ENCODE measurements around the gene TGM3.

Gene TGM3

GRCh38 chr20:2295886-2296515 is at the start of gene TGM3:
Gene TGM3, plus strand, starts transcription at chr20:2296001. Its CDS starts 63 bp downstream, at chr20:2296064.
- DNase-seq = no peak

- peak; percentile 37 for DNase-seq
These were observed 49.7 kb upstream of the TGM3 start for GRCh38 chr20:2246069-2246491.

GRCh38 chr20:2248837-2249236 is 47.0 kb upstream of the TGM3 start:
- DNase-seq = no peak

GRCh38 chr20:2249935-2250334 is 45.9 kb upstream of the TGM3 start:
- DNase-seq = no peak

GRCh38 chr20:2252419-2252997 is 43.3 kb upstream of the TGM3 start:
- DNase-seq = no peak

- no peak for DNase-seq
These were observed 42.5 kb upstream of the TGM3 start for GRCh38 chr20:2253256-2253655.

- no peak for DNase-seq
These were observed 41.5 kb upstream of the TGM3 start for GRCh38 chr20:2254333-2254732.

- no peak for DNase-seq
These were observed 39.8 kb upstream of the TGM3 start for GRCh38 chr20:2255926-2256531.

GRCh38 chr20:2259731-2260130 is 36.1 kb upstream of the TGM3 start:
- no peak for DNase-seq

- DNase-seq = no peak
These were observed 35.6 kb upstream of the TGM3 start for GRCh38 chr20:2260250-2260649.

GRCh38 chr20:2261046-2261485 is 34.7 kb upstream of the TGM3 start:
- peak; percentile 23 for DNase-seq

- DNase-seq = no peak
These were observed 34.2 kb upstream of the TGM3 start for GRCh38 chr20:2261629-2262028.

- no peak for DNase-seq
These were observed 31.7 kb upstream of the TGM3 start for GRCh38 chr20:2264118-2264517.

GRCh38 chr20:2264621-2265374 is 31.0 kb upstream of the TGM3 start:
- DNase-seq = peak; percentile 74

- no peak for DNase-seq
These were observed 22.0 kb upstream of the TGM3 start for GRCh38 chr20:2273634-2274302.

GRCh38 chr20:2276015-2276414 is 19.8 kb upstream of the TGM3 start:
- DNase-seq = no peak

- DNase-seq = no peak
These were observed 16.5 kb upstream of the TGM3 start for GRCh38 chr20:2279253-2279779.

GRCh38 chr20:2280082-2280481 is 15.7 kb upstream of the TGM3 start:
- DNase-seq = no peak

- no peak for DNase-seq
These were observed 14.2 kb upstream of the TGM3 start for GRCh38 chr20:2281563-2281962.

- no peak for DNase-seq
These were observed 13.6 kb upstream of the TGM3 start for GRCh38 chr20:2282181-2282580.

- no peak for DNase-seq
These were observed 11.9 kb upstream of the TGM3 start for GRCh38 chr20:2283706-2284423.

GRCh38 chr20:2285193-2285592 is 10.6 kb upstream of the TGM3 start:
- DNase-seq = no peak

Data from NCI-H345 (cell line).